Activated gamma-delta T cell treated with Interleukin-2 at 50 U/mL for 16 hours (primary cell): ENCODE results near the gene CCDC38.

ENCODE experiments used
- DNase-seq: peaks from one replicate; pipeline ENCODE4 v3.0.0-alpha.2; 2020

CCDC38 gene

GRCh38 chr12:95830335-95831089 is 111.9 kb downstream of the CCDC38 start:
- DNase-seq, result no peak

GRCh38 chr12:95829395-95829794 is 113.0 kb downstream of the CCDC38 start:
- no peak for DNase-seq

- no peak for DNase-seq
Observed at GRCh38 chr12:95820096-95820703, 122.2 kb downstream of the CCDC38 start.
